ENCODE results near the gene TTC7B. TPM values are rescaled to one million over a fixed set of nuclear protein-coding genes. Genes with fewer than 3 reads are reported as not detected.
"Not testable (repeated sequence)": the region's sequence is repeated elsewhere in the genome, so short reads cannot be mapped to it uniquely, and the experiment has no call there.

Gene TTC7B
- total RNA-seq, 1 experiment from 2014 or later, result 9.6 TPM

GRCh38 chr14:90530523-90530922 is 285.7 kb downstream of the TTC7B start:
- Mint-ChIP-seq H3K9me3 (ENCODE audit: low read depth, unreplicated experiment) (peaks cover 10% of the 10 kb centered on the region), H3K4me3 (ENCODE audit: low read depth, unreplicated experiment) (no peak overlapping the region)
- no peak for TF ChIP-seq CTCF (IDR thresholded peaks at IDR 0.05; ENCODE audit: unreplicated experiment)

DNA sequence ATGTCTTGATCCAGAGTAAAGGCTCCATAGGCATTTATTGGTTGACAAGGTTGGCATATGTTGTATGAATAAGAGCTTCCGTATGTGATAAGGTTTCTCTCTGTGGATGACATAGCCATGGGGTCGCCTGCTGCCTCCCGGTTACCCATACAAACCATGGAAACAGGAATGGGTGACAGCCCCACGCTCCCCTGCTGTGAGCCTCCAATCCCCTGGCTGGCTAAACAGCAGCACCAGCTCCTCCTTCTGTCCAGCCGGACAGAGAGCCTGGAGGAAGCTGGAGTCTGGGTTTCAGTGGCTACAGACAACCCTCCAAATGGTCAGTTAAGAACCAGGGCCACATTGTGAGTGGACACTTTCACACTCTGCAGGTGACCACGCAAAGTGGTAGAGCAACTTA is 288.3 kb downstream of the TTC7B start:
- no TSS peak for BruUV-seq (replicated peaks)
- intact Hi-C loops (cut with micrococcal nuclease; ENCODE audit: unreplicated experiment), result no loop called here
- DNase-seq, result no peak
- CTCF ChIA-PET, result interaction anchor here (0.7 kb wide), 1 partner anchor 73 kb away, joined by 3 read pairs; no protein-coding TSS in a partner anchor
- Mint-ChIP-seq H3K36me3 (ENCODE audit: insufficient read depth, unreplicated experiment) (no peaks in the 10 kb centered on the region), H3K4me3 (ENCODE audit: low read depth, unreplicated experiment) (no peak overlapping the region), H3K9me3 (ENCODE audit: low read depth, unreplicated experiment) (peaks cover 10% of the 10 kb centered on the region), H3K27ac (ENCODE audit: unreplicated experiment) (no peak overlapping the region), H3K4me1 (ENCODE audit: low read depth, unreplicated experiment) (peaks cover 2% of the 10 kb centered on the region), H3K27me3 (ENCODE audit: unreplicated experiment) (no peaks in the 10 kb centered on the region)
- TF ChIP-seq CTCF (IDR thresholded peaks at IDR 0.05; ENCODE audit: unreplicated experiment), result no peak

More at GRCh38 chr14:90530523-90530922, 285.7 kb downstream of the TTC7B start:
- Mint-ChIP-seq H3K27me3 (ENCODE audit: unreplicated experiment) (no peaks in the 10 kb centered on the region), H3K4me1 (ENCODE audit: low read depth, unreplicated experiment) (peaks cover 17% of the 10 kb centered on the region), H3K27ac (ENCODE audit: unreplicated experiment) (no peak overlapping the region), H3K36me3 (ENCODE audit: insufficient read depth, unreplicated experiment) (no peaks in the 10 kb centered on the region)
- no peak for DNase-seq
- CTCF ChIA-PET, result no interaction called here
- no TSS peak for BruUV-seq (replicated peaks)
- intact Hi-C loops (cut with micrococcal nuclease; ENCODE audit: unreplicated experiment), result no loop called here

GRCh38 chr14:90526536-90526935 is 289.7 kb downstream of the TTC7B start:
- intact Hi-C loops (cut with micrococcal nuclease; ENCODE audit: unreplicated experiment); H3K4me1 Mint-ChIP-seq (ENCODE audit: low read depth, unreplicated experiment); H3K4me3 Mint-ChIP-seq (ENCODE audit: low read depth, unreplicated experiment); H3K27ac Mint-ChIP-seq (ENCODE audit: unreplicated experiment); H3K27me3 Mint-ChIP-seq (ENCODE audit: unreplicated experiment); BruUV-seq (replicated peaks); H3K36me3 Mint-ChIP-seq (ENCODE audit: insufficient read depth, unreplicated experiment); CTCF ChIA-PET; DNase-seq: not testable (repeated sequence)
- peaks cover 10% of the 10 kb centered on the region for H3K9me3 Mint-ChIP-seq (ENCODE audit: low read depth, unreplicated experiment)

DNA sequence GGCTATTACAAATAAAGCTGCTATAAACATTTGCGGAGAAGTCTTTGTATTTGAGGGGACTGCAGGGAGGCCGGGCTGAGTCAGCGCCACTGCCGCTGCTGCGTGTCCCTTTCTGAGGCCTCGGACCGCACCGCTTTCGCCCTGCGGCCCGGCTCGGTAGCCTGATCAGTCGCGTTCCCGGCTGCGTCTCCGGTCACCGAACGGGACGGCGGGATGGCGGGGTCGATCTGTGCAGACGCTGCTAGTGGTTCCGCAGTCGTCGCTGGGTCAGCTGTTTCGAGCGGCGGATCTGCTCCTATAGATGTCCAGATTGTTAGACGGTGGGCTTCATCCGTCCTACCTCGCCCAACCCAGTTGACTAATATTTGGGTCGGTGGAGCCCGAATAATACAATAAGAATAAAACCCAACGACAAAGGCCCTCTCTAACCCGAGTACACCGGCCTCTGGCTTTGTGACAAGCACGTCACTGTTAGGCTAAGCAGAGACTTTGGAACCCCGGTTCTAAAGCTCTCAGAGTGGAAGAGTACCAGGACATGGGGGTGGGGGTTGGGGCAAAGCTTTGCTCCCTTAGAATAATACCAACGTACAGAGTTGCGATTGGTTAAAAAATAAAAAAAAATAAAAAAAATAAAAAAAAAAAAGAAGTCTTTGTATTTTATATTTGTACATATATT is 290.7 kb downstream of the TTC7B start:
- H3K9me3 Mint-ChIP-seq (ENCODE audit: low read depth, unreplicated experiment), result peaks cover 10% of the 10 kb centered on the region

DNA sequence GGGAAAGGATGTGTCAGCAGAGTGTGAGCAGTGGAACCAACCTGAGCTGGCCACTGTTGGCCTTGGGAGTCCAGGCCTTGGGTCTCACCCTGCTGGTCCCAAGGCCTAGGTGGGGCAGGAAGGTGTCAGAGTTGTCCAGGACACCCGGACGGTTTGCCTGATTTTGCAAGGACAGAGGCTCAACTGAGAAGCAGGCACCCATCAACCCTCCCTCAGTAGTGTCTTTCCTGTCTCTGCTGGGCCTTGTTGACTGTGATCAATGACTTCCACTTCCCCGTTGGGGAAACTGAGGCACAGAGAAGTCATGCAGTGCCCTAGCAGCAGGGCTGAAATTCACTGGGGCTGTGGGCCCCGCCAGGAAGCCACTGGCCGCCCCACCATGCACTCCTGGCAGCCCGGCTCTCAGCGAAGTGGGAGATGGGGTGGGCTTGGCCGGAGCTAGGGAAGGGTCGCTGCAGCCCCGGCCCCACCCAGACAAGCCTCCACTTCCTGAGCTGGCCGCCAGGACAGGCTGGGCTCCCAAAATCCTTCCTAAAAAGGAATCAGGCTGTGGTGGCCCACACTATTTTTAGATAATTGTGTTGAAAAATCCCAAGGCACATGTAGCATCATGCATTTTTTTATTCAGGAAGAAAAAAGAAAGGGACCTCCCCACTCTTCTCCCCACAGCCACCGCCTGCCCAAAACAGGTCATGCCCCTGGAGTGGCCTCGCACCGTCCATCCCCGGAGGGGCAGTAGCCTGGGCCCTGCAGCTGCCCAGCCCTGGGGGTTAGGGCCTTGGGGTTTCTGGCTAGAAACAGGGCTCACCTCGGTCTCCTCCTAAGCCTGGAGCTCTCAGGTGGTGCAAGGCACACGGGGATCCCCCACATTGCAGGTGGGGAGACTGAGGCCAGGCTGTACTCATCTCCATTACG is 292.0 kb downstream of the TTC7B start:
- DNase-seq, result no peak
- CTCF ChIA-PET, result interaction anchor here (1.2 kb wide), 1 partner anchor 19 kb away, joined by 4 read pairs; no protein-coding TSS in a partner anchor
- Mint-ChIP-seq H3K9me3 (ENCODE audit: low read depth, unreplicated experiment) (peaks cover 10% of the 10 kb centered on the region), H3K36me3 (ENCODE audit: insufficient read depth, unreplicated experiment) (no peaks in the 10 kb centered on the region), H3K27me3 (ENCODE audit: unreplicated experiment) (no peaks in the 10 kb centered on the region), H3K27ac (ENCODE audit: unreplicated experiment) (no peak overlapping the region), H3K4me3 (ENCODE audit: low read depth, unreplicated experiment) (no peak overlapping the region), H3K4me1 (ENCODE audit: low read depth, unreplicated experiment) (peaks cover 19% of the 10 kb centered on the region)
- BruUV-seq (replicated peaks), result no TSS peak
- no peak for TF ChIP-seq CTCF (IDR thresholded peaks at IDR 0.05; ENCODE audit: unreplicated experiment)
- intact Hi-C loops (cut with micrococcal nuclease; ENCODE audit: unreplicated experiment), result loop anchor here (5.0 kb wide), 1 partner anchor 173 kb away; no protein-coding TSS in a partner anchor

More for the DNA sequence above, 290.7 kb downstream of the TTC7B start:
- H3K4me3 Mint-ChIP-seq (ENCODE audit: low read depth, unreplicated experiment); CTCF ChIA-PET; BruUV-seq (replicated peaks); intact Hi-C loops (cut with micrococcal nuclease; ENCODE audit: unreplicated experiment); H3K27me3 Mint-ChIP-seq (ENCODE audit: unreplicated experiment); DNase-seq; H3K27ac Mint-ChIP-seq (ENCODE audit: unreplicated experiment); H3K36me3 Mint-ChIP-seq (ENCODE audit: insufficient read depth, unreplicated experiment): not testable (repeated sequence)
- H3K4me1 Mint-ChIP-seq (ENCODE audit: low read depth, unreplicated experiment), result peaks cover 19% of the 10 kb centered on the region

All from Calu3 (cell line).